Activated naive CD4-positive, alpha-beta T cell treated with anti-CD3 and anti-CD28 coated beads, Interleukin-2, amount 10 ng/mL, durations not matched to agents 7 days and 5 days (primary cell): ENCODE data around the gene ZKSCAN3.
"Not testable (repeated sequence)": the region's sequence is repeated elsewhere in the genome, so short reads cannot be mapped to it uniquely, and the experiment has no call there.

Experiments used
- CTCF ChIA-PET: fragments of 350-600 bp; sonication (Branson Sonifier 250); formaldehyde crosslinking; loops from one replicate; lab custom pipeline; 2021; ENCODE audit warnings: antibody characterized with exemption; lab: Charles Lee
- DNase-seq: peaks from one replicate; pipeline ENCODE4 v3.0.0-alpha.2; 2020
- H3K27ac Mint-ChIP-seq: one replicate; pipeline ENCODE4 v1.8.0; 2021; ENCODE audit warnings: mild to moderate bottlenecking, moderate library complexity, mixed read lengths
- H3K27me3 Mint-ChIP-seq: one replicate; pipeline ENCODE4 v1.8.0; 2021; ENCODE audit warnings: mild to moderate bottlenecking, mixed read lengths
- H3K36me3 Mint-ChIP-seq: one replicate; pipeline ENCODE4 v1.8.0; 2021; ENCODE audit warnings: mixed read lengths
- H3K4me1 Mint-ChIP-seq: one replicate; pipeline ENCODE4 v1.8.0; 2021; ENCODE audit warnings: mixed read lengths
- H3K4me3 Mint-ChIP-seq: one replicate; pipeline ENCODE4 v1.8.0; 2021; ENCODE audit warnings: mild to moderate bottlenecking, moderate library complexity, mixed read lengths
- H3K9me3 Mint-ChIP-seq: one replicate; pipeline ENCODE4 v1.8.0; 2021; ENCODE audit warnings: mixed read lengths

The ZKSCAN3 gene

DNA sequence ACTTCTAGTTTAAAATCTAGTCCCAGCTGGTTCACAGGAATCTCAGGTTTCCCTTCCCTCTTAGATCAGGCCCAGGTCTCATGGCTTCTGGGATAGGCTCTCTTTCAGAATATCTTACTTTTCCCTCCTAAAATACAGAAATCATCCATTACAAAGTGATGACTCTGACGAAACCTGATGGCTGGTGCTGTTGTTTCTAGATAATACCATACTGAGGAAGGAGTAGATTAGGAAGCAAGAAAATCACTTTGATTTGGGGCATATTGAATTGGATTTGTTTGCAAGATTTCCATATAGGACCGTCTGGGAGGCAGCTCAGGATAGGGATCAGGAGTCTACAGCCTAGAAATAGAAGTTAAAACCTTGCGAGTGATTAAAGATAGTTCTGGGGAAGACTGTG lies 3.6 kb downstream of the ZKSCAN3 start:
- DNase-seq, result no peak
- peaks cover 51% of the 10 kb centered on the region for H3K4me1 Mint-ChIP-seq
- CTCF ChIA-PET, result no interaction called here
- H3K36me3 Mint-ChIP-seq, result peaks cover 19% of the 10 kb centered on the region
- no peak overlapping the region for H3K27ac Mint-ChIP-seq
- H3K4me3 Mint-ChIP-seq, result no peak overlapping the region
- H3K9me3 Mint-ChIP-seq, result peaks cover 6% of the 10 kb centered on the region
- peaks cover 8% of the 10 kb centered on the region for H3K27me3 Mint-ChIP-seq

DNA sequence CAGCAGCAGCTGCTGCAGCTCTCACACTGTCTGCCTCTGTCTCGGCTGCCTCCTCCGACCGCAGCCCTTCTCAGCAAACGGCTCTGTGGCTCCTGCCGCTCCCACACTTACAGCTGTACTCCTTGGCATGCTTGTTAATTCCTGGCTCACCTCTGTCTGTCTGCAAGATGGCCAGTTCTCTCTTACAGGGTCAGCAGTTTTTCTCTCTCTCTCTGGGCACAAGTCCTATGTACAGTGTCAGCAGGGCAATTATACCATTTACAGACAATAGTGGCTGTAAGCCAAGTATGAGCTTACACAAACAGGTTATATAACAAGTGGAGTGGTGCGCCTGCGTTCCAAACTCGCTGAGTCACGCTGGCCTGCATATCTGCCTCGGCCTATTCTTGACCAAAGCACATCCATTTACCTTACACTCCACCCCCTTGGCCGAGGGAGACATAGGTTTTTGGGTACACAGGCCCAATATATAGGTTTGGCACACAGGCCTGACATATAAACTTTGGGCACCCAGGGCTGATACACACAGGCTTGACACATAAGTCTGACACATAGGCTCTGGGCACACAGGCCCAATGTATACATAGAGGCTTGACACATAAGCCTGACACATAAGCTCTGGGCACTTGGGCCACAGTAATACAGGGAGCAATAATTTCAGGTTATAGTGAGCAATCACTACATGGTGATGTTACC lies 4.4 kb downstream of the ZKSCAN3 start:
- CTCF ChIA-PET, result interaction anchor here (1.4 to 2.7 kb wide), 3 partner anchors 188 to 458 kb away, joined by 3 to 16 read pairs (median 16); partner anchors contain the start of gene ZKSCAN8
- no peak for DNase-seq
- Mint-ChIP-seq H3K9me3 (peaks cover 6% of the 10 kb centered on the region), H3K4me1 (peaks cover 51% of the 10 kb centered on the region), H3K27me3 (peaks cover 8% of the 10 kb centered on the region), H3K27ac (no peak overlapping the region), H3K4me3 (no peak overlapping the region), H3K36me3 (peaks cover 19% of the 10 kb centered on the region)

DNA sequence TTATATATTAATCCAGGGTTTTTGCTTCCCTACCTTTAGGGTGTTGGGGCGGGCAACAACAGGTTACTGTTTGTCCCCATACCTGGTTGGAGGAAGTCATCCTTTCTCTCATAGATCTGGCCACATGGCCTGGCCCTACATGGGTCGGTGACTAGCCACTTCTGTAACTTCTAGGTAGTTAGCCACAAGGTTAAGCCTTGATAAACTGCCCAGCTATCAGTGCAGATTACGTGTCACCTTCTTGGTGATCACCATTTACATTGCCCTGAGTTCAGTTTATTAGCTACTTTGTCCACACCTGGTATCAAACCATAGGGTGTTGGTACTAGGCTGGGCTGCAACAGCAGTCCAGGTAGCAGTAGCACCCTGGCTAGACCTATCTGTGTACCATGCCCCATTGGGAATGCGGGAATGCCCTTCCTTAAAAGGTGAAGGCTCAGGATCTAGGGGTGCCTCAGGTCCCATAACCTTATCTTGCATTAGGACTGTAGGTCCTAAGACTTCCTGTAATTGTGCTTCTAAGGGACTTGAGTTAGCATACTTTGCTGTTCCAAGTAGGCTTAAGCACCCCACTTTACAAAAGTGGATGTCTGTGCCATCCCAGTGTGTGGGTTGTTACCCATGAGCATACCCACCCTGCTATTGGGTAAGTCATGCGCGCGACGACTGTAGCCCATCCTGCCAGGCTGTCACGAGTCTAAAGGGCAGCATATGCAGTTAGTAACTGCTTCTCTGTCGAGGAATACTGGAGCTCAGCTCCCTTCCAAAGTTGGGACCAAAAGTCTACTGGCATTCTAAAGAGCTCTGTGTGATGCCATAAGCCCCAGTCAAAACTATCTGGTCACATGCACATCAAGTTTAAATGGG lies 5.2 kb downstream of the ZKSCAN3 start:
- peaks cover 46% of the 10 kb centered on the region for H3K4me1 Mint-ChIP-seq
- DNase-seq, result no peak
- CTCF ChIA-PET, result interaction anchor here (1.0 to 2.7 kb wide), 13 partner anchors 9 to 535 kb away, joined by 3 to 16 read pairs (median 8); partner anchors contain the start of genes ZKSCAN8 and ZSCAN16
- peaks cover 6% of the 10 kb centered on the region for H3K9me3 Mint-ChIP-seq
- H3K36me3 Mint-ChIP-seq, result peaks cover 18% of the 10 kb centered on the region
- peak overlapping the region; percentile 49 for H3K27ac Mint-ChIP-seq
- H3K4me3 Mint-ChIP-seq, result peak overlapping the region; percentile 90
- H3K27me3 Mint-ChIP-seq, result peaks cover 4% of the 10 kb centered on the region

DNA sequence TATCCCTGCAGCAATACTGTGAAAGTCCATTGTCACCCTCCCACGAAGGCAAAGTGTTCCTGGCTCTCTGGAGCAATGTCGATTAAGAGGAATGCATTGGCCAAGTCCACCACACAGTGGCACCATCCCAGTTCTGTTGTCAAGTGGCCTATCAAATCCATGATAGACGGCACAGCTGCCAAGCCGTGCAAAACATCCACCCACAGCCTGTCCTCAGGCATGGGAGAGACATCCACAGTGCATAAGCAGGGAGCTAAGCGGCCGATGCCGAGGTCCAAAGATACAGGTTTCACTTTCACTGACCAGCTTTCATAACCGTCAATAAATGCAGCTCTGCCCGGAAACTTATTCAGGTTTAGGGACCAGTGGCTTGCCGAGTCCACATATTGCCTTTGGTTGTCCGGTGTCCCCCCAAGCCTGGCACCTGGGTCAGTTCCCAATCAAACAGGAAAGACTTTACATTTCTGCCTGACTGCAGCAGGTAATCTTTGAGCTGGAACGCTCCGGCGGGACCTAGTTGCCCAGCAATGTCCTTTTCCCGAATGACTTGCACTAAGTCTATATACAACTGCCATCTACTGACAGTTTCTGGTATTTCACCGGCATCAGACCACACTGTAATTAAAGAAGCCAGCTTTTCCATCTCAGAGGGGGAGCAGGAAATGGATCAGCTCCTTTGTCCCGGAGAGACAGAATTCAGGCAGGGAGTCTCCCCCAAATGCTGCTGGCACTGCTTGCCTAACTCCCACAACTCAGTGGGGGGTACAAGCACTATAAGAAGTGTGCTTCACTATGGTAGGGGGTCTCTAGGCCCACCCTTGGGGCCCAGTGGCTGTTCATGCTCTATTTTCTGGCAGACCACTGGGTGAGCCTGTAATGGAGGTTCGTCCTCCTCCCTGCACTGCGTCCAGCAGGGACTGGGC lies 6.3 kb downstream of the ZKSCAN3 start:
- CTCF ChIA-PET, result interaction anchor here (0.5 to 2.7 kb wide), 38 partner anchors 10 to 1195 kb away, joined by 3 to 16 read pairs (median 3); partner anchors contain the start of genes ZKSCAN4, ZKSCAN8, ZSCAN16 and ZSCAN26
- Mint-ChIP-seq H3K36me3 (peaks cover 18% of the 10 kb centered on the region), H3K9me3 (peaks cover 6% of the 10 kb centered on the region), H3K4me3 (peak overlapping the region; percentile 90), H3K27ac (peak overlapping the region; percentile 86), H3K4me1 (peaks cover 35% of the 10 kb centered on the region), H3K27me3 (peaks cover 4% of the 10 kb centered on the region)
- peak; percentile 72 for DNase-seq

DNA sequence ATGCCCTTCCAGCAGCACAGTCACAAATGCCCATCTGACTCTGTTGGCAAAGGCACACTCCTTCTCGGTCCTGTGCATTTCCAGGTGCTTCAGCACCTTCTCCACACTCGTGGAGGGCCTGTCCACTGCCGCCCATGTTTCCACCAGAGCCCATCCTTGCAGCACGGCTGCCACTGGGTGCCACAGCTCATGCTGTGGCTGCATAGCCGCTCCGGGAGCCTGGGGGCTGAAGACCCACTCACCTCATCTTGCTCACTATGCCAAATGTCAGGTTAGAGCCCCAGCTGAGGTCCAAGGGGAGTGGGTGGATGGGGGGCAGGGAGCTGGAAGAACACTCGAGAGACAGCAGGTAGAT lies 6.9 kb downstream of the ZKSCAN3 start:
- Mint-ChIP-seq H3K4me3 (no peak overlapping the region), H3K27me3 (peaks cover under 1% of the 10 kb centered on the region)

DNA sequence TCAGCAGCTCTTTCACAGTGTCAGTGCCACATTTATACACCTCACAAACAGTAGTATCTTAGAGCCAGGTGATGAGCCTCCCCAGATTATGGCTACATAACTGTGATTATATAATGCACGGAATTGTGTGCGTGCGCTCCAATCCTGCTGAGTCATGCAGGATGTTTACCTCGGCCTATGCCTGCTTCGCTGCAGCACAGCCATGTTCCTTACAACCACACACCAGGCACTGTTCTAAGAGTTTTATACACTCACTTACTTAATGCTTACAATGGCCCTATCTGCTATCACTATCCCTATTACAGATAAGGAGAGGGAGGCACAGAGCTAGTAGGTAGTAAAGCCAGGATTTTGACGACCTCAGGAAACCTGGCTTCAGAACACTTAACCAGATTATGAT lies 7.3 kb downstream of the ZKSCAN3 start:
- H3K27me3 Mint-ChIP-seq, result no peaks in the 10 kb centered on the region
- DNase-seq, result no peak
- no peak overlapping the region for H3K4me3 Mint-ChIP-seq
- CTCF ChIA-PET, result interaction anchor here (0.5 to 2.2 kb wide), 6 partner anchors 90 to 1196 kb away, joined by 3 to 14 read pairs (median 7); partner anchors contain the start of genes ZKSCAN4 and ZSCAN26
- no peak overlapping the region for H3K27ac Mint-ChIP-seq
- peaks cover 26% of the 10 kb centered on the region for H3K4me1 Mint-ChIP-seq
- peaks cover 16% of the 10 kb centered on the region for H3K36me3 Mint-ChIP-seq
- peaks cover 6% of the 10 kb centered on the region for H3K9me3 Mint-ChIP-seq

More for the DNA sequence above, 6.9 kb downstream of the ZKSCAN3 start:
- peaks cover 18% of the 10 kb centered on the region for H3K36me3 Mint-ChIP-seq
- CTCF ChIA-PET, result interaction anchor here (0.5 to 2.7 kb wide), 23 partner anchors 11 to 1195 kb away, joined by 3 to 16 read pairs (median 5); partner anchors contain the start of genes ZKSCAN4, ZKSCAN8 and ZSCAN26
- peaks cover 6% of the 10 kb centered on the region for H3K9me3 Mint-ChIP-seq
- no peak for DNase-seq
- no peak overlapping the region for H3K27ac Mint-ChIP-seq
- peaks cover 29% of the 10 kb centered on the region for H3K4me1 Mint-ChIP-seq

DNA sequence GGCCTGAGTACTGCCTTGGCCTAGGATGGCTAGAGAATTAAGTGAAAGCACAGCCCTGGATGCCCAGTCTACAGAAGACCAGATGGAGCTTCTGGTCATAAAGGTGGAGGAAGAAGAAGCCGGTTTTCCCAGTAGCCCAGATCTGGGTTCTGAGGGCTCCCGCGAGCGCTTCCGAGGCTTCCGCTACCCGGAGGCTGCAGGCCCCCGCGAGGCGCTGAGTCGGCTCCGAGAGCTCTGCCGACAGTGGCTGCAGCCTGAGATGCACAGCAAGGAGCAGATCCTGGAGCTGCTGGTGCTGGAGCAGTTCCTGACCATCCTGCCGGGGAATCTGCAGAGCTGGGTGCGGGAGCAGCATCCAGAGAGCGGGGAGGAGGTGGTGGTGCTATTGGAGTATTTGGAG lies 9.8 kb downstream of the ZKSCAN3 start:
- not testable (repeated sequence) for H3K9me3 Mint-ChIP-seq, H3K27ac Mint-ChIP-seq, H3K4me3 Mint-ChIP-seq, DNase-seq, H3K27me3 Mint-ChIP-seq
- Mint-ChIP-seq H3K36me3 (peaks cover 11% of the 10 kb centered on the region), H3K4me1 (peaks cover 17% of the 10 kb centered on the region)
- CTCF ChIA-PET, result interaction anchor here (1.2 kb wide), 1 partner anchor 226 kb away, joined by 5 read pairs; no protein-coding TSS in a partner anchor

DNA sequence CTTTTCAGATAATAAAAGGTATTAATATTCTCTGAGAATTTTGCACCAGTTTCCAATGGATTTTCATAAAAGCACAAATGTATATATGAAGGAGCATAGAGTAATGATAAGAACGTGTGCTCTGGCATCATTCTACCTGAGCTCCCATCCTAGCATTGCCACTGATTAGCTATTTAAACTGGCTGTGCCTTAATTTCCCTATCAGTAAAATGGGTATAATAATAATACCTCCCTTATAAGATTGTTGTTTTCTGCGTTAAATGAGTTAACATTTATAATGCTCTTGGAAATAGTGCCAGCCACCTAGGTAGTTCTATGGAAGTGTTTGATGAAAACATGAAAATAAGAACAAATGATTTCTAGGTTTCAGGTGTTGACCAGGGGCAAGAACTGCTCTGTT lies 11.2 kb downstream of the ZKSCAN3 start:
- H3K27ac Mint-ChIP-seq, result no peak overlapping the region
- peaks cover 22% of the 10 kb centered on the region for H3K36me3 Mint-ChIP-seq
- H3K4me1 Mint-ChIP-seq, result peaks cover 11% of the 10 kb centered on the region
- H3K27me3 Mint-ChIP-seq, result no peaks in the 10 kb centered on the region
- CTCF ChIA-PET, result interaction anchor here (0.5 to 0.7 kb wide), 2 partner anchors 80 to 82 kb away, joined by 3 read pairs; no protein-coding TSS in a partner anchor
- no peaks in the 10 kb centered on the region for H3K9me3 Mint-ChIP-seq
- DNase-seq, result no peak
- no peak overlapping the region for H3K4me3 Mint-ChIP-seq

DNA sequence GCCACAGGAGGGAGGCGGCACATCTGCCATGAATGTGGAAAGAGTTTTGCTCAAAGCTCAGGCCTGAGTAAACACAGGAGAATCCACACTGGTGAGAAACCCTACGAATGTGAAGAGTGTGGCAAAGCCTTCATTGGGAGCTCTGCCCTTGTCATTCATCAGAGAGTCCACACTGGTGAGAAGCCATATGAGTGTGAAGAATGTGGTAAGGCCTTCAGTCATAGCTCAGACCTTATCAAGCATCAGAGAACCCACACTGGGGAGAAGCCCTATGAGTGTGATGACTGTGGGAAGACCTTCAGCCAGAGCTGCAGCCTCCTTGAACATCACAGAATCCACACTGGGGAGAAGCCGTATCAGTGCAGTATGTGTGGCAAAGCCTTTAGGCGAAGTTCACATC lies 15.8 kb downstream of the ZKSCAN3 start:
- H3K27ac Mint-ChIP-seq, H3K9me3 Mint-ChIP-seq, DNase-seq, CTCF ChIA-PET, H3K4me3 Mint-ChIP-seq, H3K4me1 Mint-ChIP-seq, H3K27me3 Mint-ChIP-seq: not testable (repeated sequence)
- H3K36me3 Mint-ChIP-seq, result peaks cover 27% of the 10 kb centered on the region

DNA sequence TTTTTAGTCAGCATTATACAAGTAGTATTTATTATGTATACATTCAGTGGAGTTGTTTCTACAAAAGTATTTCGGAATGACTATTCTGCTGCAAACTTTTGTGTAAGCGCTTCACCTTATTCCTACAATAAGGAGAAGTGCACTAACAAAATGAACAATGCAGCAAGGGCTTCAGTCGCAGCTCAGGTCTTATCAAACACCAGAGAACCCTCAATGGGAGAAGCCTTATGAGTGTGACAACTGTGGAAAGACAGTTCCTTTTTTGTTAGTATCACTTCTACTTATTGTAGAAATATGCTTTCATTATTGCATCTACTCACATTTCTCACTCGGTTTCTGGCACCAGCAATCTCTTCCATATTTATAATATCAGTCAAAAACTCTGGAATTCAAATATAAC lies 18.8 kb downstream of the ZKSCAN3 start:
- no peak overlapping the region for H3K27ac Mint-ChIP-seq
- CTCF ChIA-PET, result no interaction called here
- H3K4me3 Mint-ChIP-seq, result no peak overlapping the region
- H3K4me1 Mint-ChIP-seq, result no peaks in the 10 kb centered on the region
- no peaks in the 10 kb centered on the region for H3K9me3 Mint-ChIP-seq
- H3K27me3 Mint-ChIP-seq, result no peaks in the 10 kb centered on the region
- peaks cover 25% of the 10 kb centered on the region for H3K36me3 Mint-ChIP-seq
- DNase-seq, result no peak

DNA sequence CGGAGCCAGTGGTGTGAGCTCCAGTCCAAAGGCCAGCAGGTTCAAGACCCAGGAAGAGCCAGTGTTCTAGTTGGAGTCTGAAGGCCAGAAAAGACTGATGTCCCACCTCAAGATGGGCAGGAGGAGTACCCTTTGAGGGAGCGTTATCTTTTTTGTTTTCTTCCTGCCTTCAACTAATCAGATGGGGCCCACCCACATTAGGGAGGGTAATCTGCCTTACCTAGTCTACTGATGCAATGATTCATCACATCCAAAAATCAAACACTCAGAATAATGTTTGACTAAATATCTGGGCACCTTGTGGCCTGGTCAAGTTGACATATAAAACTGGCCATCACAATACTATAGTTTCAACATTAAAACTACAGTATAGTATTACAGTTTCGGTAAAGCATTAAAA lies 19.7 kb downstream of the ZKSCAN3 start:
- Mint-ChIP-seq H3K36me3 (peaks cover 22% of the 10 kb centered on the region), H3K4me1 (no peaks in the 10 kb centered on the region), H3K9me3 (no peaks in the 10 kb centered on the region), H3K27me3 (no peaks in the 10 kb centered on the region), H3K27ac (no peak overlapping the region), H3K4me3 (no peak overlapping the region)
- CTCF ChIA-PET, result no interaction called here
- no peak for DNase-seq

DNA sequence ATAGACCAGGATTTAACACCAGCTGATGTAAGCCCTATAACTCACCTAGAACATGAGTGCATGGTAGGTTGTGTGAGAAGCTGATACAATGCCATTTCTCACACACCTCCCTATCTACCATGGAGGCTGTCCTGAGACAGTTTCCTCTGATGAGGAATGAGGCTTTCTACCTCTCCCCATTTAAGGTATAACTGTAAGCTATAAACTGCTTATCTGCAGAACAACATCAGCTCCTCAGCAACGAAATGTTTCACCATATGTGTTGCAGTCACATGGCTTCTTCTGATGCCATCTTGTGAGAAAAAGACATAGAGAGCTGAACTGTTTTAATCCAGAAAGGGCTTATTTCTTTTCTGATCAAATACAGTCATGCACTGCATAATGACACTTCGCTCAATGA lies 20.7 kb downstream of the ZKSCAN3 start:
- H3K27ac Mint-ChIP-seq, result no peak overlapping the region
- DNase-seq, result no peak
- no peak overlapping the region for H3K4me3 Mint-ChIP-seq
- CTCF ChIA-PET, result interaction anchor here (1.7 kb wide), 1 partner anchor 14 kb away, joined by 5 read pairs; no protein-coding TSS in a partner anchor
- no peaks in the 10 kb centered on the region for H3K9me3 Mint-ChIP-seq
- H3K4me1 Mint-ChIP-seq, result no peaks in the 10 kb centered on the region
- H3K36me3 Mint-ChIP-seq, result peaks cover 20% of the 10 kb centered on the region
- no peaks in the 10 kb centered on the region for H3K27me3 Mint-ChIP-seq

DNA sequence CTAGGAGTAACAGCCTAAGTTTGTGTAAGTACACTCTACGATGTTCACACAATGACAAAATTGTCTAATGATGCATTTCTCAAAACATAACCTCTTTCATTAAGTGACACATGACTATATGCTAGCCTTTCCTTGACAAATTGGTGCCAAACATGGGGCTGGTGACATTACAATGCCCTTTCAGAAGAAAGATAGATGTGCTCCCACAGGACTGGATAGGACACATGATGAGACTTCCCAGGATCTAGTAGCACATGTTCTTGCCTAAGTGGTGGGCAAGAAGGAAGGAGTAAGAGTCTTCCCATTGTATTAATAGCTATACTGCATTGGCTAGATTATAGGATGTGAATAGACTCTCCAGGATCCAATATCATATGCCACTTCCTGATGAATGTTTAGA lies 21.5 kb downstream of the ZKSCAN3 start:
- CTCF ChIA-PET, result interaction anchor here (1.7 kb wide), 1 partner anchor 15 kb away, joined by 5 read pairs; no protein-coding TSS in a partner anchor
- H3K4me1 Mint-ChIP-seq, result no peaks in the 10 kb centered on the region
- H3K9me3 Mint-ChIP-seq, result no peaks in the 10 kb centered on the region
- no peak for DNase-seq
- peaks cover 17% of the 10 kb centered on the region for H3K36me3 Mint-ChIP-seq
- H3K4me3 Mint-ChIP-seq, result no peak overlapping the region
- no peaks in the 10 kb centered on the region for H3K27me3 Mint-ChIP-seq
- no peak overlapping the region for H3K27ac Mint-ChIP-seq
